Heart left ventricle (tissue), 13 donors: Measurements from ENCODE around the gene PLEKHN1.

Experiments used
- POLR2A ChIP-seq, 2 donors: fragments of 450-650 bp; IDR thresholded peaks; one replicate each; pipeline ENCODE4 v1.6.1; 2017; ENCODE audit warnings: antibody characterized with exemption in 2 of 2, mild to moderate bottlenecking in 2 of 2, moderate library complexity in 2 of 2
- TF ChIP-seq, protein P1 (sequence below), 12 donors: fragments of 200-600 bp; sonication (generic) in 4 of 12; IDR thresholded peaks; one replicate each; pipeline versions ENCODE4 v1.5.0 to v1.8.0; 2018 to 2022; ENCODE audit warnings: antibody characterized with exemption in 12 of 12, mild to moderate bottlenecking in 5 of 12
- donor health status: ischemic (EF 13 %, LVEDD 7.1; RV severe dilation, severe dysfunction).
- donor health status: DM: no; HTN: yes; CAD: no.
- donor health status: DM: no; HTN: no; CAD: no.
- donor health status: ischemic (EF 25% LVEDD 6.9; RV normal size, moderate dysfunction).
- donor health status: ischemic (EF 25% LVEDD 5.7; RV mildly dilated, moderate dysfunction).
- donor health status: ischemic (EF 35%, LVEDD 5.7; RV mildly dilated, moderate dysfunction).
- donor health status: nonischemic (EF 11% LVEDD 7.7; RV severe dilation, severe dysfunction).
- donor health status: DM: yes; HTN: yes; CAD: no.
- donor health status: PGD.
- donor health status: ischemic (EF 29% LVEDD 5.4; RV normal size, mild dysfunction).
- donor health status: nonischemic (EF 23%, LVEDD 6.1; RV moderate dilation, normal function).

DNA sequence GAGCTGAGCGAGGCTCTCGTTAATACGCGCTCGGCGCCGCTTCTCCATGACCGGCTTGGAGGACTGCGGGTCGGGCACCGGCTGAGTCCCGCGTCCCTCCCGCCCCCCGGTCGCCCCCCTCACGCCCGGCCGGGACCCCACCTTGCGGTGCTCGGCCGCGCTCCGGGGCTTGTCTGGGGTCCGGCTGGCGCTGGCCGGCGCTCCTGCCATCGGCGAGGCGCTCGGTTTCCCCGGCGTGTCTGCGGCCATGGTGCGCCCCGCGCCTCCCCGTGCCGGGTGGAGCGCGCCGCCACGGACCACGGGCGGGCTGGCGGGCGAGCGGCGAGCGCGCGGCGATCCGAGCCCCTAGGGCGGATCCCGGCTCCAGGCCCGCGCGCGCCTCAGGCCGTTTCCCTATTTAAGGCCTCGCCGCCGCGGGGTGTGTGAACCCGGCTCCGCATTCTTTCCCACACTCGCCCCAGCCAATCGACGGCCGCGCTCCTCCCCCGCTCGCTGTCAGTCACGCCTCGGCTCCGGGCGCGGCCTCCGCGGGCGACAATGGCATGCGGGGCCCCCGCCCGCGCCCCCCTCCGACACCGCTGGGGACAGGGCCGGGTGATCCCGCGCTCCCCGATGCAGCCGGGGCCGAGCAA is 33.6 kb downstream of the PLEKHN1 start, which contains the start of gene HES4:
- TF ChIP-seq, protein P1, sequence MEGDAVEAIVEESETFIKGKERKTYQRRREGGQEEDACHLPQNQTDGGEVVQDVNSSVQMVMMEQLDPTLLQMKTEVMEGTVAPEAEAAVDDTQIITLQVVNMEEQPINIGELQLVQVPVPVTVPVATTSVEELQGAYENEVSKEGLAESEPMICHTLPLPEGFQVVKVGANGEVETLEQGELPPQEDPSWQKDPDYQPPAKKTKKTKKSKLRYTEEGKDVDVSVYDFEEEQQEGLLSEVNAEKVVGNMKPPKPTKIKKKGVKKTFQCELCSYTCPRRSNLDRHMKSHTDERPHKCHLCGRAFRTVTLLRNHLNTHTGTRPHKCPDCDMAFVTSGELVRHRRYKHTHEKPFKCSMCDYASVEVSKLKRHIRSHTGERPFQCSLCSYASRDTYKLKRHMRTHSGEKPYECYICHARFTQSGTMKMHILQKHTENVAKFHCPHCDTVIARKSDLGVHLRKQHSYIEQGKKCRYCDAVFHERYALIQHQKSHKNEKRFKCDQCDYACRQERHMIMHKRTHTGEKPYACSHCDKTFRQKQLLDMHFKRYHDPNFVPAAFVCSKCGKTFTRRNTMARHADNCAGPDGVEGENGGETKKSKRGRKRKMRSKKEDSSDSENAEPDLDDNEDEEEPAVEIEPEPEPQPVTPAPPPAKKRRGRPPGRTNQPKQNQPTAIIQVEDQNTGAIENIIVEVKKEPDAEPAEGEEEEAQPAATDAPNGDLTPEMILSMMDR (IDR thresholded peaks at IDR 0.05): no peak
- peak; percentile 85 to 98 for TF ChIP-seq POLR2A (IDR thresholded peaks at IDR 0.05)
